WTC11 (cell line): ENCODE results near the gene MAMSTR. TPM values are rescaled to one million over a fixed set of nuclear protein-coding genes. Genes with fewer than 3 reads are reported as not detected.
A peak's percentile ranks its signal among the peaks of the same experiment; 100 is the strongest.

ENCODE experiments used
- ATAC-seq: fragments of 200-7000 bp; cut with Tn5 transposase; 2 replicates; pipeline ENCODE4 v1.10.0; 2021; ENCODE audit warnings: mild to moderate bottlenecking, moderate library complexity
- CTCF ChIA-PET: fragments of 300-600 bp; sonication (Branson Sonifier 250); formaldehyde crosslinking; loops from one replicate; lab custom pipeline; 2021; ENCODE audit warnings: antibody characterized with exemption; lab: Charles Lee
- POLR2A ChIA-PET: fragments of 350-600 bp; sonication (Branson Sonifier 250); formaldehyde crosslinking; loops from one replicate; lab custom pipeline; 2021; ENCODE audit warnings: antibody characterized with exemption; lab: Charles Lee
- DNase-seq: peaks from one replicate; pipeline ENCODE4 v3.0.0; 2021; ENCODE audit warnings: low spot score
- H3K27ac Mint-ChIP-seq: 2 replicates; pipeline ENCODE4 v1.8.0; 2021; ENCODE audit warnings: mixed read lengths
- H3K27me3 Mint-ChIP-seq: 2 replicates; pipeline ENCODE4 v1.8.0; 2021; ENCODE audit warnings: low read depth, mild to moderate bottlenecking, moderate library complexity, mixed read lengths
- H3K36me3 Mint-ChIP-seq: 2 replicates; pipeline ENCODE4 v1.8.0; 2021; ENCODE audit warnings: mixed read lengths
- H3K4me1 Mint-ChIP-seq: 2 replicates; pipeline ENCODE4 v1.8.0; 2022; ENCODE audit warnings: mixed read lengths
- H3K4me3 Mint-ChIP-seq: 2 replicates; pipeline ENCODE4 v1.8.0; 2021; ENCODE audit warnings: mild to moderate bottlenecking, moderate library complexity, mixed read lengths
- H3K9me3 Mint-ChIP-seq: 2 replicates; pipeline ENCODE4 v1.8.0; 2021; ENCODE audit warnings: mixed read lengths
- ATF3 ChIP-seq: sonication (generic); formaldehyde crosslinking; conservative IDR thresholded peaks from 2 replicates; pipeline ENCODE4 v1.8.1; 2022; ENCODE audit warnings: mild to moderate bottlenecking, missing genetic modification reagents
- EMX1 ChIP-seq: fragments of 250-450 bp; sonication (Bioruptor Pico); IDR thresholded peaks from 2 replicates; pipeline ENCODE4 v1.8.0; 2021; ENCODE audit warnings: mild to moderate bottlenecking
- FOXK1 ChIP-seq: sonication (generic); formaldehyde crosslinking; IDR thresholded peaks from 2 replicates; pipeline ENCODE4 v1.8.0; 2022; ENCODE audit warnings: mild to moderate bottlenecking, moderate library complexity, missing genetic modification reagents
- GABPB1 ChIP-seq: sonication (generic); formaldehyde crosslinking; IDR thresholded peaks from 2 replicates; pipeline ENCODE4 v1.8.1; 2023; ENCODE audit warnings: mild to moderate bottlenecking, missing genetic modification reagents
- GRHL2 ChIP-seq: fragments of 250-450 bp; sonication (Bioruptor Pico); IDR thresholded peaks from 2 replicates; pipeline ENCODE4 v1.8.0; 2022; ENCODE audit warnings: mild to moderate bottlenecking, moderate library complexity; ENCODE audit not compliant: insufficient replicate concordance, severe bottlenecking
- GTF2I ChIP-seq: fragments of 250-450 bp; sonication (Bioruptor Pico); conservative IDR thresholded peaks from 2 replicates; pipeline ENCODE4 v1.4.0; 2021; ENCODE audit warnings: mild to moderate bottlenecking
- IRF2 ChIP-seq: sonication (generic); formaldehyde crosslinking; IDR thresholded peaks from 2 replicates; pipeline ENCODE4 v1.8.0; 2022; ENCODE audit warnings: low read depth, missing genetic modification reagents, borderline replicate concordance
- JUN ChIP-seq: sonication (generic); formaldehyde crosslinking; IDR thresholded peaks from 2 replicates; pipeline ENCODE4 v1.8.0; 2023; ENCODE audit warnings: mild to moderate bottlenecking, missing genetic modification reagents
- NFATC4 ChIP-seq: fragments of 250-450 bp; sonication (Bioruptor Pico); IDR thresholded peaks from 2 replicates; pipeline ENCODE4 v1.9.0; 2021; ENCODE audit warnings: mild to moderate bottlenecking
- PRDM15 ChIP-seq: sonication (generic); formaldehyde crosslinking; IDR thresholded peaks from 2 replicates; pipeline ENCODE4 v1.8.0; 2022; ENCODE audit warnings: missing genetic modification reagents
- SP1 ChIP-seq: sonication (generic); formaldehyde crosslinking; conservative IDR thresholded peaks from 2 replicates; pipeline ENCODE4 v1.8.1; 2022; ENCODE audit warnings: missing genetic modification reagents
- TCF7 ChIP-seq: sonication (generic); formaldehyde crosslinking; IDR thresholded peaks from 2 replicates; pipeline ENCODE4 v1.8.0; 2022; ENCODE audit warnings: mild to moderate bottlenecking, low read depth, missing genetic modification reagents, moderate library complexity
- TP53 ChIP-seq: sonication (generic); formaldehyde crosslinking; IDR thresholded peaks from 2 replicates; pipeline ENCODE4 v1.8.1; 2023; ENCODE audit warnings: mild to moderate bottlenecking, missing genetic modification reagents
- ZNF232 ChIP-seq: sonication (generic); formaldehyde crosslinking; IDR thresholded peaks from 2 replicates; pipeline ENCODE4 v1.8.0; 2022; ENCODE audit warnings: mild to moderate bottlenecking, missing genetic modification reagents
- ZNF263 ChIP-seq: sonication (generic); formaldehyde crosslinking; IDR thresholded peaks from 2 replicates; pipeline ENCODE4 v1.8.1; 2022; ENCODE audit warnings: low read depth, mild to moderate bottlenecking, moderate library complexity, missing genetic modification reagents
- total RNA-seq: library from RNA; stranded (reverse); gene quantifications from 3 replicates; pipeline ENCODE4 v1.2.3, GENCODE V29; 2021
- TF ChIP-seq, protein P1 (sequence below): sonication (generic); formaldehyde crosslinking; IDR thresholded peaks from 2 replicates; pipeline ENCODE4 v1.8.1; 2023; ENCODE audit warnings: mild to moderate bottlenecking, missing genetic modification reagents, moderate library complexity
- TF ChIP-seq, protein P2 (sequence below): sonication (generic); formaldehyde crosslinking; conservative IDR thresholded peaks from 2 replicates; pipeline ENCODE4 v1.8.1; 2023; ENCODE audit warnings: mild to moderate bottlenecking, low read depth, missing genetic modification reagents, moderate library complexity
- TF ChIP-seq, protein P3 (sequence below): fragments of 250-450 bp; sonication (Bioruptor Pico); IDR thresholded peaks from 2 replicates; pipeline ENCODE4 v1.9.0; 2021; ENCODE audit warnings: mild to moderate bottlenecking
- TF ChIP-seq, protein P4 (sequence below): sonication (generic); formaldehyde crosslinking; IDR thresholded peaks from 2 replicates; pipeline ENCODE4 v1.8.1; 2022; ENCODE audit warnings: mild to moderate bottlenecking, missing genetic modification reagents, moderate library complexity, borderline replicate concordance

Gene MAMSTR
- total RNA-seq, 1 experiment from 2014 or later: 1.4 TPM

GRCh38 chr19:48734625-48735024 is 15.1 kb upstream of the MAMSTR start:
- POLR2A ChIA-PET: interaction anchor here (1.4 kb wide), 1 partner anchor 39 kb away, joined by 4 read pairs; the partner anchor contains the start of gene FUT2
- TF ChIP-seq GTF2I (CRISPR knock-in tag) (0 out of 2 replicates have a peak, but pooled peaks have one; percentile 77), IRF2 (CRISPR knock-in tag) (no peak)
- peaks cover 2% of the 10 kb centered on the region; the same call in 1 of the 2 replicates for H3K36me3 Mint-ChIP-seq
- H3K27me3 Mint-ChIP-seq: peaks cover 55% of the 10 kb centered on the region
- H3K4me3 Mint-ChIP-seq: peak overlapping the region; percentile 71
- H3K27ac Mint-ChIP-seq: peak overlapping the region; percentile 59
- no peaks in the 10 kb centered on the region for H3K9me3 Mint-ChIP-seq
- CTCF ChIA-PET: interaction anchor here (1.0 to 1.2 kb wide), 3 partner anchors 9 to 93 kb away, joined by 3 to 10 read pairs (median 8); no protein-coding TSS in a partner anchor
- peaks cover 24% of the 10 kb centered on the region for H3K4me1 Mint-ChIP-seq
- ATAC-seq: no peak
- DNase-seq: no peak

GRCh38 chr19:48731452-48731851 is 11.9 kb upstream of the MAMSTR start:
- Mint-ChIP-seq H3K4me3 (no peak overlapping the region), H3K27ac (no peak overlapping the region), H3K36me3 (peaks cover 5% of the 10 kb centered on the region), H3K27me3 (peaks cover 56% of the 10 kb centered on the region), H3K4me1 (peaks cover 5% of the 10 kb centered on the region), H3K9me3 (peaks cover 3% of the 10 kb centered on the region)
- DNase-seq (no peak), ATAC-seq (no peak)
- TF ChIP-seq ATF3 (no peak), FOXK1 (CRISPR knock-in tag) (no peak), TP53 (CRISPR knock-in tag) (no peak), ZNF232 (no peak), SP1 (CRISPR knock-in tag) (no peak), TCF7 (CRISPR knock-in tag) (no peak), GRHL2 (CRISPR knock-in tag) (no peak), NFATC4 (no peak), PRDM15 (CRISPR knock-in tag) (no peak), IRF2 (CRISPR knock-in tag) (no peak), ZNF263 (CRISPR knock-in tag) (no peak), EMX1 (CRISPR knock-in tag) (no peak), JUN (CRISPR knock-in tag) (no peak), GABPB1 (CRISPR knock-in tag) (no peak)
- TF ChIP-seq, protein P1, sequence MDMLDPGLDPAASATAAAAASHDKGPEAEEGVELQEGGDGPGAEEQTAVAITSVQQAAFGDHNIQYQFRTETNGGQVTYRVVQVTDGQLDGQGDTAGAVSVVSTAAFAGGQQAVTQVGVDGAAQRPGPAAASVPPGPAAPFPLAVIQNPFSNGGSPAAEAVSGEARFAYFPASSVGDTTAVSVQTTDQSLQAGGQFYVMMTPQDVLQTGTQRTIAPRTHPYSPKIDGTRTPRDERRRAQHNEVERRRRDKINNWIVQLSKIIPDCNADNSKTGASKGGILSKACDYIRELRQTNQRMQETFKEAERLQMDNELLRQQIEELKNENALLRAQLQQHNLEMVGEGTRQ (CRISPR knock-in tag): no peak
- TF ChIP-seq, protein P2, sequence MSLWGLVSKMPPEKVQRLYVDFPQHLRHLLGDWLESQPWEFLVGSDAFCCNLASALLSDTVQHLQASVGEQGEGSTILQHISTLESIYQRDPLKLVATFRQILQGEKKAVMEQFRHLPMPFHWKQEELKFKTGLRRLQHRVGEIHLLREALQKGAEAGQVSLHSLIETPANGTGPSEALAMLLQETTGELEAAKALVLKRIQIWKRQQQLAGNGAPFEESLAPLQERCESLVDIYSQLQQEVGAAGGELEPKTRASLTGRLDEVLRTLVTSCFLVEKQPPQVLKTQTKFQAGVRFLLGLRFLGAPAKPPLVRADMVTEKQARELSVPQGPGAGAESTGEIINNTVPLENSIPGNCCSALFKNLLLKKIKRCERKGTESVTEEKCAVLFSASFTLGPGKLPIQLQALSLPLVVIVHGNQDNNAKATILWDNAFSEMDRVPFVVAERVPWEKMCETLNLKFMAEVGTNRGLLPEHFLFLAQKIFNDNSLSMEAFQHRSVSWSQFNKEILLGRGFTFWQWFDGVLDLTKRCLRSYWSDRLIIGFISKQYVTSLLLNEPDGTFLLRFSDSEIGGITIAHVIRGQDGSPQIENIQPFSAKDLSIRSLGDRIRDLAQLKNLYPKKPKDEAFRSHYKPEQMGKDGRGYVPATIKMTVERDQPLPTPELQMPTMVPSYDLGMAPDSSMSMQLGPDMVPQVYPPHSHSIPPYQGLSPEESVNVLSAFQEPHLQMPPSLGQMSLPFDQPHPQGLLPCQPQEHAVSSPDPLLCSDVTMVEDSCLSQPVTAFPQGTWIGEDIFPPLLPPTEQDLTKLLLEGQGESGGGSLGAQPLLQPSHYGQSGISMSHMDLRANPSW (CRISPR knock-in tag): no peak
- TF ChIP-seq, protein P3, sequence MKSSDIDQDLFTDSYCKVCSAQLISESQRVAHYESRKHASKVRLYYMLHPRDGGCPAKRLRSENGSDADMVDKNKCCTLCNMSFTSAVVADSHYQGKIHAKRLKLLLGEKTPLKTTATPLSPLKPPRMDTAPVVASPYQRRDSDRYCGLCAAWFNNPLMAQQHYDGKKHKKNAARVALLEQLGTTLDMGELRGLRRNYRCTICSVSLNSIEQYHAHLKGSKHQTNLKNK (CRISPR knock-in tag): no peak
- TF ChIP-seq, protein P4, sequence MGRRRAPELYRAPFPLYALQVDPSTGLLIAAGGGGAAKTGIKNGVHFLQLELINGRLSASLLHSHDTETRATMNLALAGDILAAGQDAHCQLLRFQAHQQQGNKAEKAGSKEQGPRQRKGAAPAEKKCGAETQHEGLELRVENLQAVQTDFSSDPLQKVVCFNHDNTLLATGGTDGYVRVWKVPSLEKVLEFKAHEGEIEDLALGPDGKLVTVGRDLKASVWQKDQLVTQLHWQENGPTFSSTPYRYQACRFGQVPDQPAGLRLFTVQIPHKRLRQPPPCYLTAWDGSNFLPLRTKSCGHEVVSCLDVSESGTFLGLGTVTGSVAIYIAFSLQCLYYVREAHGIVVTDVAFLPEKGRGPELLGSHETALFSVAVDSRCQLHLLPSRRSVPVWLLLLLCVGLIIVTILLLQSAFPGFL (CRISPR knock-in tag): no peak
- POLR2A ChIA-PET: no interaction called here
- CTCF ChIA-PET: no interaction called here
